GM12892 (cell line): Measurements from ENCODE around the gene RABEP2.

Experiments used
- POLR2A ChIP-seq: IDR thresholded peaks from 2 replicates; pipeline ENCODE4 v1.6.1; 2011; ENCODE audit warnings: low read depth, low read length, control low read depth
- POLR2AphosphoS5 ChIP-seq: IDR thresholded peaks from 2 replicates; pipeline ENCODE4 v1.6.1; 2011; ENCODE audit warnings: low read depth, low read length, control low read depth

GRCh38 chr16:28891964-28892890 is 32.8 kb downstream of the RABEP2 start:
- TF ChIP-seq POLR2AphosphoS5, result no peak
- TF ChIP-seq POLR2A, result no peak
